Activated CD4-positive, alpha-beta T cell treated with anti-CD3 and anti-CD28 coated beads for 24 hours (primary cell): ENCODE measurements around the gene GALNT7.
A peak's percentile ranks its signal among the peaks of the same experiment; 100 is the strongest.

Experiments
- DNase-seq, 2 donors: peaks; one replicate each; pipeline ENCODE4 v3.0.0-alpha.2; 2020; ENCODE audit warnings: low read depth in 2 of 2

The GALNT7 gene

DNA sequence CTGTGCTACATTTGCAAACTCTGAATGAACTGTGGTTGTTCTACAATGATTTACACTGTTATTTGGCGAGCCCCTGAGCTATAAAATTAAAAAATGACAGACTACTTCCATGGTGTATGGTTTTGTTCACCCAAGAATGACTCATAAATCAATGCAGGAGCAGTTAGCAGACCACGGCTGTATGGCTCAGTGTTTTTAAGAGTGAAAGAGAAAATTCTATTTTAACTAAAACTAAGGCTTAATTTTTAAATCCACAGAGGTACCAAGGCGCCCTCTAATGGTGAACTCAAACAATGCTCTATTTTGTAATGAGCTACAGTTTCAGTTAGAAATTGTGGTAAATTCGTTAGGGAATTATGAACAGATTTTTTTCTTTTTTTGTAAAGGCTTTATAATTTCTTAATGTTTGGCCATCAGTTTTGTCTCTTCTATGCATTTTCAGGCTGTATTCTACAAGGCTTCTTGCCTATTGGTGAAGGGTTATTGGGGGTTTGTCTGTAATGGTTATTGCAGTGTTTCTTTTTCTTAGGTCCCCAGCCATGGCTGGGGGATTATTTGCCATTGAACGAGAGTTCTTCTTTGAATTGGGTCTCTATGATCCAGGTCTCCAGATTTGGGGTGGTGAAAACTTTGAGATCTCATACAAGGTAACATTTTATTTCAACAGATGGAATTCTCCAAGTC, 133.0 kb downstream of the GALNT7 start:
- peak in 1 of 2 donors; percentile 12 for DNase-seq

DNA sequence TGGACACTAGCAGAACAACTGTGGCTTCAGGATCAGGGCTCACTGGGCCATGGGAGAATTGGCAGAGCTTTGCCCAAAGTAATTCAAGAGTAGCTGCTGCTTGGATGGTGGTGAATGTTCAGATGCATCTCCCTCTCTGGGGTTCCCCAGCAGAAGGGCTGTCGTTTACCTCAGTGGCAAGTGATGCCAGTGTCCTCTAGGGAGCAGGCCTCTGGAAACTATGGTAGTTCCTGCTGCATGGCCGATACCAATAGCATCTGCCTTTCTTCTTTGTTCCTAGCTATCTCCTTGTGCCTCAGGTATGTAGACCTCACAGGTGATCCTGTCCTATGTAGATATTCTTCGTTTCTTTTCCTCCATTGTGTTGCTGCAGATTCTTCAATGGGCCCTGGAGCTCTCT, 139.2 kb downstream of the GALNT7 start:
- no peak for DNase-seq

DNA sequence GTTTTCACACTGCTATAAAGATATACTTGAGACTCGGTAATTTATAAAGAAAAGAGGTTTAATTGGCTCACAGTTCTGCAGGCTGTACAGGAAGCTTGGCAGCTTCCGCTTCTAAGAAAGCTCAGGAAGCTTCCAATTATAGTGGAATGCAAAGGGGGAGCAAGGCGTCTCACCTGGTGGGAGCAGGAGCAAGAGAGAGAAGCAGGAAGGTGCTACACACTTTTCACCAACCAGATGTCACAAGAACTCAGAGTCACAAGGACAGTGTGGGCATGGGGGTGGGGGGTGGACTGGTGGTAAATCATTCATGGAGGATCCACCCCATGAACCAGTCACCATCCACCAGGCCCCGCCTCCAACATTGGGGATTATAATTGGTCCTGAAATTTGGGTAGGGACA, 142.8 kb downstream of the GALNT7 start:
- no peak for DNase-seq

DNA sequence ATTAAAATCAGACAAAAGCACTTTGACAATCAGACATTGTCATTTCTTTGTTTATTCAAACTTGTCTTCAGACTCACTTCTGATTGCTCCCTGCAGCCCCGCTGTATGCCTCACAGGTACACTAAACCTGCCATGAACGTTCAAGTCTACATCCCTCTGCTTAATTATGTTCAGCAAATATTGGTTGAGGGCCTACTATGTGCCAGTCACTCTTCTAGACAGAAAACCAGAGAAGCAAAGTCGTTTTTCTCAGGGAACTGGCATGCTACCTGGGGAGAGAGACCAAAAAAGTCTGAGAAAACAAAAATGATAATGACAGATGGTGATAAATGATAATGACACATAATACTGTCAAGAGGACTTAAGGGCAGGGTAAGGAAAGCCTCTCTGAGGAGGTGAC, 146.1 kb downstream of the GALNT7 start:
- no peak for DNase-seq

DNA sequence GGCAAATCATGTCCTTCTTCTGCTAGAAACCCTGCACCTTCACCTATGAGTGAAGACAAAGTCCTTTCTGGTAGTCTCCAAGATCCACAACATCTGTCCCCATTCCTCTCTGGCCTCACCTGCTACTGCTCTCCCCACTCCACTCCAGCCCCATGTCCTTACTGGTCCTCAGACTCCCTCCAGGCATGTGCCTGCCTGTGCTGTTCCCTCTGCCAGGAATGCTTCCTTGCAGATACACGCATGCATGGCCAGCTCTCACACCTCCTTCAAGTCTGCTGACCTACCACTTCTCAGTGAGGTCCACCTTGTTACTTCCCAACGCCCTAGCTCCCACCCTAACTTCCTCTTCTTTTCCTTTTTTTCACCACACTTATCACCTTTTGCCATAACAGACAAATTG, 147.4 kb downstream of the GALNT7 start:
- DNase-seq: no peak

DNA sequence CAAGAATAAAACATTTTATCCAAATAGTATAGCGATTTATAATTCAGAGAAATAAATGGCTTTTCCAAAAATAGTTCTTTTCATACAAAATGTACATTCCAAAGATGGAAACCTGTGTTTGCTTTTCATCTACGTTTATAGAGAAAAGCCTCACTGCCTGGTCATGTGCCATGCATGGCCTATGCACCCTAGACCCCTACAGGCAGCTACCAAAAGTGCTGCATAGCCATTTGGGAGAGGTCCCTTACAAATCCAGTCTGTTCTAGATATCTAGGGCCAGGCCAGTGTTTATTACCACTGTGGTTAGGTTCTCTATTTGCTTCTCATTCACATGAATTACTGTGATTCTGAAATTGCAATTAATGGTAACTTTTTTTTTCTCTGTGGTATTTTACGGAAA, 148.4 kb downstream of the GALNT7 start:
- DNase-seq: no peak

DNA sequence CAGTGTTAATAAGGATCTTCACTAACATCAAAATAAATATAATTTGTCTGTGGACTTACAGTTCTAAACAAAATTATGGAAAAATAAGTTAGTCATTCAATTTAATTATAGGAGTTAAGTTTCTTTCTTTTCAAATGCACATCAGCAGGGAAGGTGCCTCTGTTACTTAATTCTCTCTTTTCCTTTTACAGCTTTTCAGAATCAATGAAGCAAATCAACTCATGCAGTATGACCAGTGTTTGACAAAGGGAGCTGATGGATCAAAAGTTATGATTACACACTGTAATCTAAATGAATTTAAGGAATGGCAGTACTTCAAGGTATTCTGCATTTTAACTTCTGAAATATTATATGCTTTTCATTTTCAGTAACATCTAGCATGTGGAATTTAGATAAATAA, 149.6 kb downstream of the GALNT7 start:
- DNase-seq: no peak

DNA sequence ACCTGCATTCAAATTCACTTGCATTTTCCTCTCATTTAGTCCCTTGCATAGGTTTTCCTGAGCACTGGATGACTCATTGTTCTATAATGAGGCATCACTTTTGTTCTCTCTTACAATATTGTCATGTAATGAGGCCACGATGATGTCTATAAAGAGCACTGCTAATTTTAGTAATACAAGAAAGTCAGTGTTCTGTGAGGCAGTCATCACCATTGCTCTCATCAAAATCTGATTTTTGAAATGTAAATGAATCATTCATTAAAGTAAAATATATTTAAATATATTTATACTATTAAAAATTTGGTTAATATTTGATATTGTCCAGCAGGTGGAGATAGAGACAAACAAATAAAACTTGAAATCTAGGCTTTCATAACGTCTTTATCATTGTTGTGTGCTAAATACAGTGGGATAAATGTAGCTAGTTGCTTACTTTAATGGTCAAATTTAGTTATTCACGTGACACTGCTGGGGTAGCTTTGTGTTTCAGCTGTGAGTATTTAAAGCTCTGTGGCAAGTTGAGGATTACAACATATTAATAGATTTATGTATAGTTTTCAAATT, 150.1 kb downstream of the GALNT7 start:
- DNase-seq: no peak

DNA sequence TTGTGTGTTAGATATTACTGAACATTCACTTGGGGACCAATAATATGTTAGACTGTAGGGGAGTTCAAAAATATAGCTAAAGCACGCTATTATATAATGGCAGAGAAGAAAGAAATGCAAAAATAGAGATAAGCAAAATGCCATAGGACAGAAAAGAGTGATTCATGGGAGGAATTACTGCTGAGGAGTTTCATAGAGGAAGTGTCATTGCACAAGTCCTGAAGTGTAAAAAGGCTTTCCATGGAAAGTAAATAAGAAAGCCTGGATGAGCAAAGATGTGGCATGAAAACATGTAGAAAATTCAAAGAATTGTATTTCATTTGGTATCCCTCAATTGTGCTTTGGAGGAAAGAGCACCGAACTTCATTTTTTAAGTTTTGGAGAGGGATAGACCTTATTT, 151.1 kb downstream of the GALNT7 start:
- no peak for DNase-seq

DNA sequence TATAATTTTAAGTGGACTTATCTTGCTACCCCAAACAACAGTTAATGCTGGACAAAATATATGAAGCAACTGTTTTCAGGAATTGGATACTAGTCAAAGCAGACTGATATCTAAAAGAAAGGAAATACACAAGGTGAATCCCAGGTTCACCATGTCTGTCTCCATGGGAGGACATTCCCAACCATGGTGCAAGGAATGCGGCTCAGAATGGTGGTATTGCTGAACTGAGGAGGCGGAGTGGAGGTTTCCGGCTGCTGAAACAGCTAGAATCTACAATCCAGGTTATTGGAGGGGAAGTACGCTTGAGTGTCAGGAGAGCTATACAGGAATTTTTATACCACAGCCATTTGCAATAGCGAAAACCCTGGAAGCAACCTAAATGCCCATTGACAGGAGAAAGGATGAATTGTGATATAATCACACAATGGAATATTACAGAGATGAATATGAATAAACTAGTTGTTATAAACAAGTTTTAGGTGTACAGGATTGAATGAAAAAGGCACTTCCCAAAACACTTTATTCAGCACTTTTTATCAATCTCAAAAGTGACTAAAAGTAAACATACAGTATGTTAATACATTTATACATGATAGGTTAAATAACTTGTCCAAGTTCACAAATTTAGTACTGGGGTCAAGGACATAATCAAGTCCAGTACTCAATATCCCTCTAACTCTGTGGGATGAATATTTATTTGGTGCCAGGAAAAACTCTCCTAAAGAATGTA, 156.6 kb downstream of the GALNT7 start:
- no peak for DNase-seq

DNA sequence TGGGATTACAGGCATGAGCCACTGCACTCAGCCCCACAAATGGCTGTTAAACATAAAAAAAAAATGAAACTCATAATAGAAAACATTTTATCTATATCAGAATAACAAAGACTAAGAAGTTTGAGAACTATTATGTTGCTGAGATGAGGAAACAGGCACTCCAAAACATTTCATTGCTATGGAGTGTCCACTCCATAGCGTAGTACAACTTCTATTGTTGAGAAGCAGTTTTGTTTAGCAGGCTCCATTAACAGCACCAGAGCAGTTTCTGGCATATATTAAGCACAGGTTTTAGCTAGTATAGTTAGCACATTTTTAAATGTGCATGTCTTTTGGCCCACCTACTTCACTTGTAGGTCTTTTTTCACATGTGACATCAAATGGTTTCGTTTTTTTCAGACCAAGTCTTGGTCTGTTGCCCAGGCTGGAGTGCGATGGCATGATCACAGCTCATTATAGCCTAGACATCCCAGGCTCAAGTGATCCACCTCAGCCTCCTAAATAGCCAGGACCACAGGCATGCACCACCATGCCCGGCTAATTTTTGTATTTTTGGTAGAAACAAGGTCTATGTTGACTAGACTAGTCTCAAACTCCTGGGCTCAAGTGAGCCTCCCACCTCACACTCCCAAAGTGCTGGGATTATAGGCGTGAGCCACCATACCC, 159.8 kb downstream of the GALNT7 start:
- DNase-seq: no peak

DNA sequence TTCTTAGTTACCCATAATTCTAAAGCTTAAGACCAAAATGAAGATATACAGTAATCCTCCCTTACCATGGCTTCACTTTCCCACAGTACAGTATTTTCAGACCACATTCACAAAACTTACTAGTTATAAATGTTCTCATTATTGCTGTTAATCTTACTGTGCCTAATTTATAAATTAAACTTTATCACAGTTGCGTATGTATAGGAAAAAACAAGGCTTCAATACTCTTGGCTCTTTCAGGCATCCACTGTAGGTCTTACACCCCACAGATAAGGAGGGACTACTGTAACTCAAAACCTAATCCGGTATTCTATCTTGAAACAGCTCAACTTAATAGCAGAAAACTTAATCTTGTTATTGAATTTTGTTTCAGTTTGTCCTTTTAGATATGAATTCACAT, 162.0 kb downstream of the GALNT7 start:
- DNase-seq: no peak

DNA sequence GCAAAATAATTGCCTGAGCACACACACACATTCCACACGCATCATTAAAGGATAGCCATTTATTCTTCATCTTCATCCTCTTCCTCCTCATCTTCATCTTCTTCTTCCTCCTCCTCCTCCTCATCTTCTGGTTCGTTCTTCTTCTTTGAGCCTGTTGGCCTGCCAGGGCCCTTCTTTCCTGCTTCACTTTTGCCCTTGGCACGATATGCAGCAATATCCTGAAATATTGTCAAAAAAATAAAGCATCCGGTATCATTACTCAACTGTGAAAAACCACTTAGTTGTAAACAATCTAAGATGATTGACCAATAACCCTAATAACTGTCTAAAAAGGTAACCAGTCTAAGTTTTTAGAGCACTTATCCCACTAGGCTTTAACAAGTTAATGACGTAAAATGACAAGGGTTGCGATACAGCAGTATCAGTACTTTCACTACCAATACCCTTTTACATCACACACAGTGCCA, 163.4 kb downstream of the GALNT7 start:
- no peak for DNase-seq

DNA sequence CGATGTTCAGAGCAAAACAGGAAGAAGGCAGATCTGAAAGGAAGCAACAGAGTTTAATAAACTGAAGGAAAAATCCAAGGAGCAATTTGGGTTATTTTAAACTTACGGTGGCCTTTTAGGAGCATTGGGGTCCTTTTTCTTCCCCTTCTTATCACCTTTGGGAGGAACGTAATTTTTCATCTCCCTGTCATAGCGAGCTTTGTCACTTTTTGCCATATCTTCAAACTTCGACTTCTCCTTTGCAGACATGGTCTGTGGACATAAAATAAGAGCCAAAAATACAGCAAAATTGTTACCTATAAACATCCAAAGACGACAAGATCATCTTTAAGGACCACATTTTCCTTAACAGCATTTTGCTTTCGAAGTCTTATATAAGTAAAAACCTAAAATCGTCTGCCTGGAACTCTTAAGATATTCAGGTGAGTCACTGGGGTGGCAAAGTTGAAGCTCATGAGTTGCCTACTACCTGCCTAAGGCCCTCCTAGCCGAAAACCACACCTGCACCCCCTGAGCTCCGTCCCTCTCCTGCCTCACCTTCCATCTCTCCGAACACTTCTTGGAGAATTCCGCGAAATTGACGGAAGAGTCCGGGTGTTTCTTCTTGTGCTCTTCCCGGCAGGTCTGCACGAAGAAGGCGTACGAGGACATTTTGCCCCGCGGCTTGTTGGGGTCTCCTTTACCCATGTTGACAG, 164.5 kb downstream of the GALNT7 start:
- DNase-seq: peak in 1 of 2 donors; percentile 3

DNA sequence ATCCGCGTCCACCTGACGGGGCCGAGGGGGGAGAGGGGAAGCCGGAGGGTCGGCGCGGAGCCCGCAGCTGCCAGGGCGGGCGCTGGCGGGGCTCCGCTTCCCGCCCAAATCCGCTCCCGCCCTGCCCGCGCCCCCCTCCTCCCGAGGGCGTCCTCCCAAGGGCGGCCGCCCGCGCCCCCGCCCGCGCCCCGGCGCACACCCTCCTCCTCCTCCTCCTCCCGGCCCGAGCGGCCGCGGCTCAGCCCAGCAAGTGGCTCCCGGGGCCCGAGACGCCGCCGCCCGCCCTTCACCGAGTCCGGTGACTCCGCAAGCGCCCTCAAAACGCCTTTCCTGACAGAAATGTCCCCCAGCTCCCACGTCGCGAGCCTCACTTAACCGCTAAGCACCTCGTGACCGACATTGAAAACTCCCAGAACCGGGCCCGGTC, 165.1 kb downstream of the GALNT7 start:
- peak; percentile 11 to 19 for DNase-seq

DNA sequence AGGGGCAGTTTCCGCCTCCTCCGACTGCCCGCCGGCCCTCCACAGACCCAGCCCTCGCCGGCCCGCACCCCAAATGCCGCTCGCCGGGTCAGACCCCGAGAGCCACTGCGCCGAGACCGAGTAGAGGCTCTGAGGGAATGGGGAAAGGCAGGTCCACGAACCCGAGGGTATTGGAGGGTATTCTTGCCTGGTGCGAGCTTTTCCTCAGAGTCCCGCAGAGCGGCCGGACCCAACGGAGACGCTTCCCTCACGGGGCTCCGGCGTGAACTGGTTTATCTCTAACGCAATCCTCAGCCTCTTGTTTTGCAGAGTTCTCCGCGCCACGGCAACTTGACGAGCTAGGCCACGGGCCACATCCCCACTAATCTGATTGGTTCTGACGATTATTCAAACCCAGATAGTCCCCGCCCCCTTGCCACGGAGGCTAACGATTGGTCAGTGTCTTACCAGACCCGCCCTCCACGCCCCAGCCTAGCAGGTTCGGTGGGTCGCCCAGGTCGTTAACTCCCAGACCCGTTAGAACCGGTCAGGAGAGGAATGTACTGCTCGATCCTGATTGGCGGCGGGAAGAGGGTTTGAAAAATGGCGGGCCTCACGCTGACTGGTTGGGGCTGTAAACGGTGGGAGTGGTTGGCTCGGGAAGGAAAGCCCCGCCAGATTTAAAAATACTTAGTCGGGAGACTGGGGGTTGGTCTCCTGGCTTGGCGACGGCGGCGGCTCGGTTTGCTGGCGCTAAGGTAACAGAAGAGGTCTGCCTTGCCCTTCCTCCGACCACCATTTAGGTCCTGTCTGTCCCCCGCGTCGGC, 165.7 kb downstream of the GALNT7 start, which contains the start of gene HMGB2:
TSS of gene HMGB2 (minus strand) at position 274 of the 806 bp plus-strand sequence. CDS start 709 bp downstream, outside the sequence.
- peak; percentile 99 for DNase-seq

DNA sequence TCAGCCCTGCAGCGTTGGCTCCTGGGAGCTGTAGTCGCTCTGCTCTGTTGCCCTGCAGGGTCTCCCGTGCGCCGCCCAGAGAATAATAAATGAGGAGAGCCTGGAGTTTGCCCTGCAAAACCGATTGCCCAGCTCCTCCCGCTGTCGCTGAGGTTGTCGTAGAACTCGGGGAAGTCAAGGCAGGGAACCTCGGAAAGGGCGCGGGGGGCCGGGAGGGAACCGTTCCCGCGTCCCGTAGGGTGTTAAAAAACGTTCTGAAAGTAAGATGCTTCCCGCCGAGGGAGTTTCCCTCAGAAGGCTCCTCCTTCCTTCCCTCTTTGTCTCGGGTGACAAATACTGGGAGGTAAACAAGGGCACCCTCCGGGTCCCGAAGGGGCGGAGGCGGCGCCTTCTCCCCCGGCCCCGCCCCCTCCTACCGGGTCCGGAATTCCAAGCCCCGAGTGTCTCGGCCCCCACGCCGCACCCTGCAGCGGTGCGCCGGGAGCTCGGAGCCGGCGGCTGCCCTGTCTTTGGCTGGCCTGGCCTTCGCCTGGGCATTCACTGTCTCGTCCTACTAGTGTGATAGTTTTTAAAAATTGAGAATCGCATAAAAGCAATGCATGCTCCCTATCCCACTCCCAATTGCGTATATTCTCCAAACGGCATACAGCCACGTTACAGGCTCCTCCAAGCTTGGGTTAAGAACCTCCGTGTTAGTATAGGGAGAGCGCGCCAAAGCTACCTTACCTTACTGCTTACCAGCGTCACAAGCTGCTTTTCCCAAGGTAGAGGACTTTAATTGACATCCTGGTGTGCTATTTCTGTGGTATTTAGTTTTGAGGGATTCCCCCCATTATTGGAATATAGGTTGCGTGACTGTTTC, 166.5 kb downstream of the GALNT7 start:
- peak; percentile 4 to 38 for DNase-seq

DNA sequence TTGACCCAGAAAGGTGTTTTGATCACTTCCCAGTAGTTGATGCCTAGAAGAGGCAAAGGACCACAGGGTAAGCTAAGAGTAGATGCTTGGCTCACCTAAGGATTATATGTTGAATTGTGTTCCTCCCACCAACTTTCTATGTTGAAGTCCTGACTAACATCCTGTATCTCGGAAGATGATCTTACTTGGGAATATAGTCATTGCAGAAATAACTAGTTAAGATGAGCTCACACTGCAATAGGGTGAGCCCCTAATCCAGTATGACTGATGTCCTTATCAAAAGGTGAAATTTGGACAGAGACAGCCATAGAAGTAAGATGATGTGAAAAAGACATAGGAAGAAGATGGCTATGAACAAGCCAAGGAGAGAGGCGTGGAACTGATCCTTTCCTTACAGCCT, 168.9 kb downstream of the GALNT7 start:
- no peak for DNase-seq

DNA sequence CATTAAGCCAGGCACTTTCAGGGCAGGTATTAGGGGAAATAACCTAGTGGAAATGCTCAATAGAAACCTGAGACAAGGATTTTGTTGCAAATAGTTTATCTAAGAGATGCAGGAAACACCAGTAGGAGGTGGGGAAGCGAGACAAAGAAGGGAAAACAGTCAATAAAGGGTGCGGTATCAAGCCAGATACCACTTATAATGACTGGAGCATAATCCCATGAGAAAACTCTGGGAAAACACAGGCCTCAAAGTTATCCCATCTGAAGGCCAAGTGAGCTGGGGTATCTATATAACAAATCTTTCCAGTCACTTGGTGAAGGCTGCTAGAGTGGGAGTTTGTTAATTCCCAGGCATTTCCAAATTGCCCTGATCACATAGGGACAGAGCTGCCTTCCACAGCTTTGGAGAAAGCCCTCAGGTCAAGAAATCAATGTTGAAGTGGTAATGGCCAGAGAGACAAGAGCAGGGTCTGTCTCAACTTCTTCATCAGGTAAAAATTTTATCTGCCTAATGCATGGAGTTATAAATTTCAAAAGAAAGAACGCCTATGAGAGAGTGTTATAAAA, 175.3 kb downstream of the GALNT7 start:
- DNase-seq: no peak

DNA sequence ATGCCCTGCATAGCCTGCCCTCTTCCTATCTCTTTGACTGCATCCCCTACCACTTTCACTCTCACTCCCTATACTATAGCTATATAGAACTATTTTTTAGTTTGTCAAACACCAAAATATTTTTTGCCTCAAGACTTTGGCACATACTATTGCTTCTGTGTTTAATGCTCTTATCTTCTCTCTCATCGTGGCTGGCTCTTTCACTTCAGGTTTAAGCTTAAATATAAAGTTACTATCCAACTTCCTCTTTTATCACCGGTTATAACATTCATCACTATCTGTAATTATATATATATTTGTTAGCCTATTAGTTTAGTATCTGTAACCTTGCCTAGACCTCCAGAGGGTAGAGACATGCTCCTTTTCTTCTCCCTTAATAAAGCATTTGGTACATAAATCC, 177.0 kb downstream of the GALNT7 start:
- no peak for DNase-seq
